Mesothelial cell of epicardium (in vitro differentiated cells): ENCODE measurements around the gene ELFN1. TPM values are rescaled to one million over a fixed set of nuclear protein-coding genes. Genes with fewer than 3 reads are reported as not detected.

Experiments used
- DNase-seq, 2 experiments: peaks; one replicate each; pipeline ENCODE4 v3.0.0; 2021; ENCODE audit warnings: low spot score in 2 of 2; ENCODE audit not compliant: unreplicated experiment in 2 of 2
- H3K27ac Mint-ChIP-seq: 2 replicates; pipeline ENCODE4 v1.8.0; 2021; ENCODE audit warnings: mixed read lengths
- H3K27me3 Mint-ChIP-seq: 2 replicates; pipeline ENCODE4 v1.8.0; 2021; ENCODE audit warnings: low read depth, mixed read lengths
- H3K36me3 Mint-ChIP-seq: 2 replicates; pipeline ENCODE4 v1.8.0; 2021; ENCODE audit warnings: mixed read lengths
- H3K4me1 Mint-ChIP-seq: 2 replicates; pipeline ENCODE4 v1.8.0; 2021; ENCODE audit warnings: mixed read lengths
- H3K4me3 Mint-ChIP-seq: 2 replicates; pipeline ENCODE4 v1.8.0; 2021; ENCODE audit warnings: mild to moderate bottlenecking, moderate library complexity, mixed read lengths
- H3K9me3 Mint-ChIP-seq: 2 replicates; pipeline ENCODE4 v1.8.0; 2021; ENCODE audit warnings: mixed read lengths
- total RNA-seq: library from RNA; stranded (reverse); gene quantifications from 3 replicates; pipeline ENCODE4 v1.2.1, GENCODE V29; 2021
- TF ChIP-seq, protein P1 (sequence below): fragments of 200-600 bp; sonication (generic); IDR thresholded peaks from one replicate; pipeline ENCODE4 v1.5.0; 2021; ENCODE audit warnings: antibody characterized with exemption; ENCODE audit not compliant: unreplicated experiment

ELFN1 gene
- total RNA-seq, 1 donor from 2014 or later = 13.5 TPM

DNA sequence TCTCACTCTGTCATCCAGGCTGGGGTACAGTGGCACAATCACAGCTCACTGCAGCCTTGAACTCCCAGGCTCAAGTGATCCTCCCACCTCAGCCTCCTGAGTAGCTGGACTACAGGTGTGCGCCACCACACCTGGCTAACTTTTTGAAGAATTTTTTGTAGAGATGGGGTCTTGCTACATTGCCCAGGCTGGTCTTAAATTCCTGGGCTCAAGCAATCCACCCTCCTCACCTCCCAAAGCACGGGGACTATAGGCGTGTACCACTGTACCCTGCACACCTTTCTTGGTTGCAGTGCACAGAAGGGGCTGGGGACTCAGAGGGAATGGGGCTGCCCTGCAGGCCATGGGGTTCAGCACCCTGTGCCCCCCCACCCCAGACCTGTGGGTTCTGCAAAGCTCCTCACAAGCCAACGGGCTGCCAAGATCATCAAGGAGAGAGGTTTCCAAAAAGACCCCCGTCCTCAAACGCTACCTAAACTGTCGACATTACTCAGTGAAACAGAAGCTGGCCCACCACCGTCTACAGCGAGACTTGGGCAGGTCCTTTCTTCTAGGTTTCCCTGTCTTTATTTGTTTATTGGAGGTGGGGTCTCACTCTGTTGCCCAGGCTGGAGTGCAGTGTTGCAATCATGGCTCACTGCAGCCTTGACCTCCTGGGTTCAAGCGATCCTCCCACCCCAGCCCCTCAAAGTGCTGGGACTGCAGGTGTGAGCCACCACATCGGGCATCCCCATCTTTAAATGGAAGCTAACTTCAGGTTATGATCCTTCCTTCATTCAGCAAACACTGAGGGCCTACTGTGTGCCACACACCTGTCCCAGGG is 26.6 kb upstream of the ELFN1 start:
- H3K36me3 Mint-ChIP-seq = no peaks in the 10 kb centered on the region
- H3K4me3 Mint-ChIP-seq = no peak overlapping the region
- H3K4me1 Mint-ChIP-seq = peaks cover 20% of the 10 kb centered on the region

DNA sequence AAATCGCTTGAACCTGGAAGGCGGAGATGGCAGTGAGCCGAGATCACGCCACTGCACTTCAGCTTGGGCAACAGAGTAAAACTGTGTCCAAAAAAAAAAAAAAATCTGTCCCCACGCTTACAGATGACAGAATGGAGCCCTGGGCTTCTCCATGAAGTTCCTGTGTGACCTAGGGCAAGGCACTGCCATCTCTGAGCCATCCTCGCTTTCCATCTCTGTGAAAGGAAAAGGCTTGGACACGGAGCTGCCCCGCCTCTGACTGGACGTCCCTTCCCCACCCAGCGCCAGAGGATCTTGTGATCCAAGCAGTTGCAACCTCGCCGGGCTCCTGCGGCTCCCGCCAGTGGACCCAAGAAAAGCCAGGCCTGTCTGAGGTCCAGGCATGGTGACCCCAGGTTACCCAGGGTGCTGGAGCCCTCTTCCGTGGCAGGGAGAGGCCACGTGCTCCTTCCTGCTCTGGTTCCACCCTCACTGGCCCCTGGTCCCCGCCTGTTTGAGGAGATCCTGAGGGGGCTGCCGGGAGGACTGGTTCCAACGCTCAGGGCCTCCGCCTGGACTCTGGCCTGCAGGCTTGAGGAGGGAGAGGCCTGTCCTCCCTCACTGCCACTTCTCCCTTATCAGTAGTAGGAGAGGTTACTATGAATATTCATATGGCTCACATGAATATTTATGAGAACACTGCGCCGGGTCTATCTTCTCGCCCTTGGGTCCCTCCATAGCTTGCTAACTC is 25.6 kb upstream of the ELFN1 start:
- TF ChIP-seq, protein P1, sequence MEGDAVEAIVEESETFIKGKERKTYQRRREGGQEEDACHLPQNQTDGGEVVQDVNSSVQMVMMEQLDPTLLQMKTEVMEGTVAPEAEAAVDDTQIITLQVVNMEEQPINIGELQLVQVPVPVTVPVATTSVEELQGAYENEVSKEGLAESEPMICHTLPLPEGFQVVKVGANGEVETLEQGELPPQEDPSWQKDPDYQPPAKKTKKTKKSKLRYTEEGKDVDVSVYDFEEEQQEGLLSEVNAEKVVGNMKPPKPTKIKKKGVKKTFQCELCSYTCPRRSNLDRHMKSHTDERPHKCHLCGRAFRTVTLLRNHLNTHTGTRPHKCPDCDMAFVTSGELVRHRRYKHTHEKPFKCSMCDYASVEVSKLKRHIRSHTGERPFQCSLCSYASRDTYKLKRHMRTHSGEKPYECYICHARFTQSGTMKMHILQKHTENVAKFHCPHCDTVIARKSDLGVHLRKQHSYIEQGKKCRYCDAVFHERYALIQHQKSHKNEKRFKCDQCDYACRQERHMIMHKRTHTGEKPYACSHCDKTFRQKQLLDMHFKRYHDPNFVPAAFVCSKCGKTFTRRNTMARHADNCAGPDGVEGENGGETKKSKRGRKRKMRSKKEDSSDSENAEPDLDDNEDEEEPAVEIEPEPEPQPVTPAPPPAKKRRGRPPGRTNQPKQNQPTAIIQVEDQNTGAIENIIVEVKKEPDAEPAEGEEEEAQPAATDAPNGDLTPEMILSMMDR = no peak
- Mint-ChIP-seq H3K4me3 (no peak overlapping the region), H3K9me3 (no peaks in the 10 kb centered on the region), H3K27ac (no peak overlapping the region), H3K4me1 (peaks cover 24% of the 10 kb centered on the region), H3K36me3 (no peaks in the 10 kb centered on the region), H3K27me3 (peaks cover 6% of the 10 kb centered on the region)
- DNase-seq = no peak

More for the DNA sequence above, 26.6 kb upstream of the ELFN1 start:
- Mint-ChIP-seq H3K27ac (no peak overlapping the region), H3K9me3 (no peaks in the 10 kb centered on the region), H3K27me3 (no peaks in the 10 kb centered on the region)
- TF ChIP-seq, protein P1 = no peak
- DNase-seq = no peak

DNA sequence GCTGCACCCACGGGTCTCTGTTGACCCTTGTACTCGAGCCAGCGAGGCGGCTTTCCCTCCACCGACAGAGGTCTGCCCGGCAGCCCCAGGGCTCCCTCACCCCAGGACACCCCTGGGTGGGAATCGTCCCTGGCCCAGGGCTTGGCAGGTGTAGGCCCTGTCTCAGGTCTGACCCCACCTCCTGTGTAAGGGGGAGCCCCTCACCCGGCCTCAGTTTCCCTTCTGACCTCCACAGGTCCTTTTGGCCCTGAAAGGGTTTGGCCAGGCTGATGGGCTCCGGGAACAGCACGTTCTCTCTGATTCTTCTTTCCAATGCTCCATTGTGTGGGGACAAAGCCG is 25.0 kb upstream of the ELFN1 start:
- TF ChIP-seq, protein P1 = no peak
- peaks cover 6% of the 10 kb centered on the region for H3K27me3 Mint-ChIP-seq
- no peak for DNase-seq
- H3K9me3 Mint-ChIP-seq = no peaks in the 10 kb centered on the region
- no peak overlapping the region for H3K27ac Mint-ChIP-seq
- H3K4me1 Mint-ChIP-seq = peaks cover 19% of the 10 kb centered on the region
- no peaks in the 10 kb centered on the region for H3K36me3 Mint-ChIP-seq
- no peak overlapping the region for H3K4me3 Mint-ChIP-seq

DNA sequence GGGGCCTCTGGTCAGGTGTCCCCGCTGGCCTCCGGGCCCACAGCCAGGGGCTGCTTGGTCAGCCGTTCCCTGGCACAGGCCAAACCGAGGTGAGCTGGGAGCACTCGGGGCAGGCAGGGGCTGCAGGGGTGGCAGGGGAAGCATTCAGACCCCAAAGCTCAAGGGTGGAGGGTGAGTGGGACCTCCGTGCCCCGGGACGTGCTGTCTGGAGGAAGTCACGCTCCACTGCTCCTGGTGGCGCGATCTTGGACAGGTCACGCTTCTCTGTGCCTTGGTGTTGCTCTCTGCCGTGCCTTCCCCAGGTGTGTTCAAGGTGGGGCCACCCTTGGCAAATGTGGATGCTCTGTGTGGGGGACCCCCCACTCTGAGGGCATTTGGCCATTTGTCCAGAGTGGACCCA is 24.6 kb upstream of the ELFN1 start:
- DNase-seq = no peak
- H3K4me3 Mint-ChIP-seq = no peak overlapping the region
- peaks cover 6% of the 10 kb centered on the region for H3K27me3 Mint-ChIP-seq
- no peak overlapping the region for H3K27ac Mint-ChIP-seq
- peaks cover 15% of the 10 kb centered on the region for H3K4me1 Mint-ChIP-seq
- H3K9me3 Mint-ChIP-seq = no peaks in the 10 kb centered on the region
- TF ChIP-seq, protein P1 = no peak
- H3K36me3 Mint-ChIP-seq = no peaks in the 10 kb centered on the region

DNA sequence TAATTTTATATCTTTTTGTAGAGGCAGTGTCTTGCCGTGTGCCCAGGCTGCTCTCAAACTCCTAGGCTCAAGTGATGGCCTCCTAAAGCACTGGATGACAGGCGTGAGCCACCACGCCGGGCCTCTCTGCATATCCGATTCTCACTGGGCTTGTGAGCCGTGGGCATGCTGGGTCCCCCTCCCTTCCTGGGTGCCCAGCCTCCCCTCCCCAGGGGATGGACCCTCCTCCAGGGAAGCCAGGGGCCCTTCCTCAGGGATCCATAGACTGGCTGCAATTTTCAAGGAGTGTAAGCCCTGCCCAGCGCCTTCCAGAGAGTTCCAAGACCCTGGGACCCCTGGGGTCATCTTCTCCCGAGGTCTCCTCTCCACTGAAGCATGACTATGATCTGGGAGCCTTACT is 23.7 kb upstream of the ELFN1 start:
- peaks cover 13% of the 10 kb centered on the region for H3K4me1 Mint-ChIP-seq
- H3K27me3 Mint-ChIP-seq = peaks cover 6% of the 10 kb centered on the region
- no peak for DNase-seq
- TF ChIP-seq, protein P1 = no peak
- H3K36me3 Mint-ChIP-seq = no peaks in the 10 kb centered on the region
- no peak overlapping the region for H3K4me3 Mint-ChIP-seq
- H3K27ac Mint-ChIP-seq = no peak overlapping the region
- no peaks in the 10 kb centered on the region for H3K9me3 Mint-ChIP-seq
